Measurements from ENCODE around the gene CHRNE. TPM values are rescaled to one million over a fixed set of nuclear protein-coding genes. Genes with fewer than 3 reads are reported as not detected.

CHRNE gene
- total and polyA plus RNA-seq, 2 of the 13 experiments (the other 11 are each of a cell fraction or from before 2014, with no cell fraction given), result 0.53 to 0.59 TPM

GRCh38 chr17:4947411-4948165 lies 44.7 kb upstream of the CHRNE start (continued):
- TF ChIP-seq HMGXB3 (CRISPR knock-in tag; IDR thresholded peaks at IDR 0.05; ENCODE audit: borderline replicate concordance) (no peak), ZNF18 (CRISPR knock-in tag; IDR thresholded peaks at IDR 0.05; ENCODE audit: insufficient replicate concordance) (no peak), STAT6 (CRISPR knock-in tag; IDR thresholded peaks at IDR 0.05; ENCODE audit: borderline replicate concordance) (no peak), ZFYVE20 (CRISPR knock-in tag; IDR thresholded peaks at IDR 0.05; ENCODE audit: borderline replicate concordance, low read depth) (no peak; the same call in 1 of the 2 replicates), NFRKB (IDR thresholded peaks at IDR 0.05) (no peak), ZNF672 (CRISPR knock-in tag; IDR thresholded peaks at IDR 0.05) (no peak), ZNF329 (CRISPR knock-in tag; IDR thresholded peaks at IDR 0.05; ENCODE audit: low read depth) (no peak), ZNF724P (CRISPR knock-in tag; IDR thresholded peaks at IDR 0.05; ENCODE audit: borderline replicate concordance) (peak; percentile 58), ZBTB33 (CRISPR knock-in tag; IDR thresholded peaks at IDR 0.05) (no peak), ZNF749 (CRISPR knock-in tag; IDR thresholded peaks at IDR 0.05; ENCODE audit: borderline replicate concordance) (no peak), NR2C2 (CRISPR knock-in tag; IDR thresholded peaks at IDR 0.05; ENCODE audit: borderline replicate concordance) (peak; percentile 41; the same call in 1 of the 2 replicates), MBNL3 (CRISPR knock-in tag; conservative IDR thresholded peaks at IDR 0.05) (no peak), TFE3 (CRISPR knock-in tag; IDR thresholded peaks at IDR 0.05) (no peak), ZNF615 (CRISPR knock-in tag; IDR thresholded peaks at IDR 0.05; ENCODE audit: borderline replicate concordance) (no peak), FOXC1 (CRISPR knock-in tag; IDR thresholded peaks at IDR 0.05; ENCODE audit: borderline replicate concordance) (peak; percentile 22; the same call in 1 of the 2 replicates)
